HG03045 (cell line): ENCODE results near the gene FRMPD4.
A peak's percentile ranks its signal among the peaks of the same experiment; 100 is the strongest.
"Not testable (repeated sequence)": the region's sequence is repeated elsewhere in the genome, so short reads cannot be mapped to it uniquely, and the experiment has no call there.

Experiments used
- ATAC-seq: cut with Tn5 transposase; IDR thresholded peaks from one replicate; pipeline ENCODE4 v1.9.1; 2021; ENCODE audit warnings: mild to moderate bottlenecking, moderate library complexity; ENCODE audit not compliant: unreplicated experiment

Gene FRMPD4

GRCh38 chrX:12494400-12495138 is 356.3 kb downstream of the FRMPD4 start:
- ATAC-seq, result no peak

GRCh38 chrX:12496343-12496742 is 358.1 kb downstream of the FRMPD4 start:
- ATAC-seq, result no peak

- no peak for ATAC-seq
Measured at GRCh38 chrX:12497832-12498591, 359.7 kb downstream of the FRMPD4 start.

- no peak for ATAC-seq
Measured at GRCh38 chrX:12505127-12505526, 366.9 kb downstream of the FRMPD4 start.

- ATAC-seq, result peak; percentile 89
Measured at GRCh38 chrX:12515384-12515783, 377.1 kb downstream of the FRMPD4 start.

- ATAC-seq, result no peak
Measured at GRCh38 chrX:12526306-12526705, 388.0 kb downstream of the FRMPD4 start.

- ATAC-seq, result not testable (repeated sequence)
Measured at GRCh38 chrX:12538096-12538495, 399.8 kb downstream of the FRMPD4 start.

- not testable (repeated sequence) for ATAC-seq
Measured at GRCh38 chrX:12542251-12542650, 404.0 kb downstream of the FRMPD4 start.

GRCh38 chrX:12548341-12548740 is 410.1 kb downstream of the FRMPD4 start:
- no peak for ATAC-seq

GRCh38 chrX:12548746-12549145 is 410.5 kb downstream of the FRMPD4 start:
- ATAC-seq, result no peak

GRCh38 chrX:12554206-12554605 is 415.9 kb downstream of the FRMPD4 start:
- no peak for ATAC-seq

- no peak for ATAC-seq
Measured at GRCh38 chrX:12563121-12563520, 424.8 kb downstream of the FRMPD4 start.

- ATAC-seq, result no peak
Measured at GRCh38 chrX:12564221-12564620, 425.9 kb downstream of the FRMPD4 start.

GRCh38 chrX:12567857-12568256 is 429.6 kb downstream of the FRMPD4 start:
- no peak for ATAC-seq

GRCh38 chrX:12570859-12571501 is 432.7 kb downstream of the FRMPD4 start:
- ATAC-seq, result no peak

GRCh38 chrX:12579311-12579710 is 441.0 kb downstream of the FRMPD4 start:
- ATAC-seq, result no peak

- no peak for ATAC-seq
Measured at GRCh38 chrX:12580548-12580947, 442.3 kb downstream of the FRMPD4 start.

- no peak for ATAC-seq
Measured at GRCh38 chrX:12581546-12581945, 443.3 kb downstream of the FRMPD4 start.

GRCh38 chrX:12582649-12583048 is 444.4 kb downstream of the FRMPD4 start:
- ATAC-seq, result no peak

- ATAC-seq, result no peak
Measured at GRCh38 chrX:12583543-12583942, 445.3 kb downstream of the FRMPD4 start.

- ATAC-seq, result no peak
Measured at GRCh38 chrX:12595720-12596119, 457.4 kb downstream of the FRMPD4 start.

GRCh38 chrX:12610079-12610478 is 471.8 kb downstream of the FRMPD4 start:
- no peak for ATAC-seq
